ACHN (cell line): ENCODE data around the gene THRA.
A peak's percentile ranks its signal among the peaks of the same experiment; 100 is the strongest.

Experiments
- DNase-seq: peaks from one replicate; pipeline ENCODE4 v3.0.0-alpha.2; 2015
- in situ Hi-C: cut with HindIII; loops from 2 replicates; pipeline ENCODE4 v1.10.0; 2017; ENCODE audit warnings: low sequenced_read_pairs, low pct_ligation_motif_present, low pct_unique_long_range_greater_than_20kb

THRA gene

GRCh38 chr17:40105861-40106759, 43.3 kb downstream of the THRA start:
- no peak for DNase-seq
- in situ Hi-C loops: loop anchor here (10.0 kb wide), 1 partner anchor 69 kb away; the partner anchor contains the start of gene RAPGEFL1

DNA sequence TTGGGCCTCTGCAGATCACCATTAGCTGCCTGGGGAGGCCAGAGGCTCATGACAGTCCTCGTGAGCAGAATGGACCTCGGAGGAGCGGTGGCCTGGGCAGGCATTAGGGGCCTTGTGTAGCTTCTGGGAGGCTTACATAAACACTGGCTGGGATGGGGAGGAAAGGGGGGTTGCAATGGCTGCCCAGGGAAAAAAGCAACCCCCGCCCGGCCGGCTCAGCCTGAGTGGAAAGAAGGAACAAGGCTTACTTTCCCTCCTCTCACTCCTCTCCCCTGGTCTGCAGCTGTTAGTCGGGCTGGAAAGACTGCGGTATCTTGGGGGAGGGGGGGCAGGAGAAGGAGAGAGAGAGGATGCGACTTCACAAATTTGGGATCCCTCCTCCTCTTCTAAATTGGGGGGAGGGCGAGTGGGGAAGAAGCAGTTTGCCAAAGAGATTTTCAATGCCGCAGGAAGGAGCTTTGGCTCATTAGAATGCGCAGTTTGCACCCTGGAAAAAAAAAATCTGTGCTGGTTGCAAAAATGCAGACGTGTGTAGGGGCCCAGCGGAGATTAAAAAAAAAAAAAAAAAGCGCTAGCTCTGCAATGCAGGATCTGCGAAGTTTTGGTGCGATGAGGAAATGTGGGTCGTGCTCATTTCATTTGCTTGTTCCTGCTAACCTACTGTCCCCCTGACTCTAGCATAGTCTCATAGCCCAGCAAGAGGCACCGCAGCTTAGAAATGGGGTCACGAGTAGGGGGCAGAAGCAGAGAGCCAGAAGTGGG, 44.2 kb downstream of the THRA start:
- no peak for DNase-seq
- in situ Hi-C loops: loop anchor here (10.0 kb wide), 1 partner anchor 68 kb away; the partner anchor contains the start of gene RAPGEFL1

- DNase-seq: no peak
- in situ Hi-C loops: loop anchor here (10.0 kb wide), 1 partner anchor 67 kb away; the partner anchor contains the start of gene RAPGEFL1
These were observed 44.9 kb downstream of the THRA start for GRCh38 chr17:40107522-40108174.

GRCh38 chr17:40108970-40109824, 46.4 kb downstream of the THRA start:
- DNase-seq: no peak
- in situ Hi-C loops: loop anchor here (10.0 kb wide), 1 partner anchor 66 kb away; the partner anchor contains the start of gene RAPGEFL1

GRCh38 chr17:40110026-40110845, 47.5 kb downstream of the THRA start:
- in situ Hi-C loops: no loop called here
- DNase-seq: no peak

- peak; percentile 94 for DNase-seq
- in situ Hi-C loops: no loop called here
These were observed 48.7 kb downstream of the THRA start for GRCh38 chr17:40111221-40112128.

DNA sequence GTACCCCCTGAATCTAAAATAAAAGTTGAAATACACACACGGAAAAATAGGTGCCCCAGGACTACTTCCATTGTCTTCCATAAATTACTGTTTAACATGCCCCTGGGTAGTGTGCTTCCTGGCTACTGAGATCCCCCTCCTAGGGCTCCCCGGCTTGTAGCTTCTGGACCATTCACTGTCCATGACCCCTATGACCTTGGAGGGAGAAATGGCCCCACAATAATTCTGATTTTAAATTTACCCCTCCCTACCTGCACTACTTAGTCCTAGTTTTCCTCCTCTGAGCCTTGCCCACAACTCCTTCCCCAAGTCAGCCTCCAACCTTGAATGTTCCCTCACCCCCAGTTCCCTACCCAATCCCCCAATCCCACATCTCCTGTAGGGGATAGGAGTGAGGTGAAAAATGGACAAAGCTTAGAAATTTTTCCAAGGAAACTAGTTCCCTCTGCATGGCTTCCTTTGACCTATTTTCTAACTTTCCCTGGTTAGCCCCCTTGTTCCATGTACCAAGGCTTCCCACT, 49.5 kb downstream of the THRA start:
- DNase-seq: no peak
- in situ Hi-C loops: no loop called here

DNA sequence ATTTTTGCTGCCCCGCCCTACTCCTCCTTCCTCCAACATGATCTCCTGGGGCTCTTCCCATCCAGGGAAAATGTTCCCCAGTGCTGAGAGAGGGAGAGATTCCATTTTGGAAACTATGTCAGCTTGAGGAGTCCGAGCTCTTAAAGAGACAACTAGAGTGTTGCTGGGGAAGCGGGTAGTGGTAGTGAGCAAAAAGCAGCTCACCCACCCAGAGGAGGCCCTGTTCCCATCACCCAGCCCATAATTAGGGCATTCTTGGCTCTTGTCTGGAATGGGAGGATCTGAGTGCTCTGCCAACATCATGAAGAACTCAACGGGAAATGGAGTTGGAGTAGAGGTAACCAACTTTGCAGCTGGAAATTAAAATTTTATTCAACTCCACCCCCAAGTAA, 49.9 kb downstream of the THRA start:
- in situ Hi-C loops: no loop called here

DNA sequence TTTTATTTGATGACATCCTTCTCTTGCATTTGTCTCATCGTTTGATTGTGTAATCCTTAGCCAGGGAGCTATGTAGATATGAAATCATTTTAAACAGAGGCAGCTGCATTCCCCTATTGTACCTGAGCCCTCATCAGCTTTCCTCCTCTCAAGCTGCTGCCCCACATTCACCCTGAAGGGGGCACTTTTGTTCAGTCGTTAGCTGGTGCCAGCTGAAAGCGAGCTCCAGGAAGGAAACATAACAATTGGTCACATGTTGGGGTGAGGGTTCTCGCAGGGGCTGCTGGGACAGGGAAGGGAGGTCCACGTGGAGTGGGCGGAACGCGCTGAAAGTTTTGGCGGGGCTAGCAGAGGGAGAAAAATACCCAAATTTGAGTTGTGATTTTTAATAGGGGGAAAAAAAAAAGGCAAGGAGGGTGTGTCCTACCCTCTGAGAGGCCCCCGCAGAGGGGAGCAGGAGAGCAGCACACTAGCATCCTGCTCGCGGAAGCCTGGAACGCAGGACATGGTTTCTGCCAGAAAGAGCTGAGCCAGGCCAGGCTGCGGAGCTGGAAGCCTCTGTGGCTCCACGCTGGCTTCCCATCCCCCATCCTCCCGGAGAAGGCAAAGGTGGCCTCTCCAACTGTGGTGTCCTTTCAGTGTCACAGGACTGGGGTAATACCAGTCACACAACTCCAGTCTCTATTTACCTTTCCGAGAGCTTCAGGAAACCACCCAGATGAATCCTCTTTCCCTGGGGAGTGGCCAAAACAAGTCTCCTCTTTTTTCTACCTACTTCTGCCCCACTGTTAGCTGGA, 50.5 kb downstream of the THRA start:
- peak; percentile 97 for DNase-seq
- in situ Hi-C loops: no loop called here

More for the DNA sequence above, 49.9 kb downstream of the THRA start:
- DNase-seq: no peak

DNA sequence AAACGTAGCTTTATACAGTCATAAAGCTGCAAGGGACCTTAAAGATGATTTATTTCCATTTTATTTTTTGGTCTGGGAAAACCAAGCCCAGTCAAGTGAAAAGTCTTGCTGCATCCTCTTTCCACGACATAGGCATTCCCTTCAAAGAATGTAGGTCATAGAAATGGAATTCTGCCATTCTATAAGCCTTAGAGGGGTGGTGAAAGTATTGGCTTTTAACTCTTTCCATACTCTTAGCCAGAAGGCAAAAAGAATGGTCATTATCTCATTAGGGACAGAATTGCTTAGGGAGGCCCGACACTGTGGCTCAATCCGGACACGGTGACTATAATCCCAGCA, 51.1 kb downstream of the THRA start:
- in situ Hi-C loops: no loop called here
- peak; percentile 46 for DNase-seq

DNA sequence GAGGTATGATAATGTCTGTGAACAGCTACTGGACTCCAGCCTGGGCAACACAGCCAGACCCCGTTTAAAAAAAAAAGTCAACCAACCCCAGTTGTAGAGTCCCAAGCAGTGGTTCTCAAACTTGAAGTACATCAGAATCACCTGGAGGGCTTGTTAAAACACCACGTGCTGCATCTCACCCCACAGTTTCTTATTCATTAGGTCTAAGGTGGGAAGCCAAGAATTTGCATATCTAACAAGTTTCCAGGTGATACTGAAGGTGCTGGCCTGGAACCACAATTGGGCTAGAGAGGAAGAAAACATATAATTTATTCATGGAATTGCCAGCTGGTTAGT, 52.3 kb downstream of the THRA start:
- in situ Hi-C loops: no loop called here

GRCh38 chr17:40121181-40122135, 58.7 kb downstream of the THRA start, which contains the start of gene MSL1:
MSL1 (plus strand) TSS chr17:40121971; CDS start chr17:40122613, 642 bp downstream.
- in situ Hi-C loops: no loop called here
- DNase-seq: peak; percentile 84

More for the DNA sequence above, 52.3 kb downstream of the THRA start:
- no peak for DNase-seq

GRCh38 chr17:40122136-40122998, 59.6 kb downstream of the THRA start:
- in situ Hi-C loops: no loop called here
- DNase-seq: peak; percentile 65
